HG02970 (cell line): ENCODE data around the gene STK24.

ENCODE experiments used
- ATAC-seq: cut with Tn5 transposase; IDR thresholded peaks from one replicate; pipeline ENCODE4 v1.9.1; 2021; ENCODE audit warnings: mild to moderate bottlenecking, moderate library complexity, moderate number of reproducible peaks; ENCODE audit not compliant: unreplicated experiment, low FRiP score

STK24 gene

DNA sequence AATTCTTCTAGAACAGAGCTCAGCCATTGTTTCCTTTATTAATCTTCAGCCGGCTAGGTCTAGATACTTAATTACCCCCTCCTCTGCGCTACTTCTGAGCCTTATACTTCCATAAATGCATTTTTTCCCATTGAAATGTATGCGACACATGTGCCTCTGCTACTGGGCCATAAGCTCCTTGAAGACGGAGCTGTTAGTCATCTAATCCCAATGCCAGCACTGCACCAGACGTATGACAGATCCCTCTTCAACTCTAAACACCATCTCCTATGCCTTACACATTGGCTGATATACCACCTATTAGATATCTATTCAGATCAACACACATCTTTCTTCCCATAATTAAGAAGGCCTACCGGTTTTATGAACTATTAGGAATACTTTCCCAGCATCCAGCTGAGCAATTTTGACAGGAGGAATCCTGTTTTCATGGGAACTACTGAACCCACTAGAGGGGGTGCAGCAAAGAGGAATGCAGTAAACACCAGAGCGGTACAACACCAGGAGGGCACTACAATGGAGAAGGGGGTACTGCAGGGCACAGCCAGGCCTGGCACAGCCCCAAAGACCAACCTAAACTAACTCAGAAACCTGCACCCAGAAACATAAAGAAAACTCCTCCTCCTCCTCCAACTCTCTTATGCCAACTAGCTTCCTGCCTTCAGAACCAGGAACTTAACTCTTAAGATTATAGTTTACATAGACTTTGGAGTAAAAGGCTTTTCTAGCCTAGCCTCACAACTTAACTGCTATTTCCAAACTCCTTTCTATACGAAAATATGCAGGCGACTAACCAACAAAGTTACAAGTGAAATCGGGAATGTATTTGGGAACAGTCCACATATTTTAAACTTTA, 18.7 kb downstream of the STK24 start:
- no peak for ATAC-seq

DNA sequence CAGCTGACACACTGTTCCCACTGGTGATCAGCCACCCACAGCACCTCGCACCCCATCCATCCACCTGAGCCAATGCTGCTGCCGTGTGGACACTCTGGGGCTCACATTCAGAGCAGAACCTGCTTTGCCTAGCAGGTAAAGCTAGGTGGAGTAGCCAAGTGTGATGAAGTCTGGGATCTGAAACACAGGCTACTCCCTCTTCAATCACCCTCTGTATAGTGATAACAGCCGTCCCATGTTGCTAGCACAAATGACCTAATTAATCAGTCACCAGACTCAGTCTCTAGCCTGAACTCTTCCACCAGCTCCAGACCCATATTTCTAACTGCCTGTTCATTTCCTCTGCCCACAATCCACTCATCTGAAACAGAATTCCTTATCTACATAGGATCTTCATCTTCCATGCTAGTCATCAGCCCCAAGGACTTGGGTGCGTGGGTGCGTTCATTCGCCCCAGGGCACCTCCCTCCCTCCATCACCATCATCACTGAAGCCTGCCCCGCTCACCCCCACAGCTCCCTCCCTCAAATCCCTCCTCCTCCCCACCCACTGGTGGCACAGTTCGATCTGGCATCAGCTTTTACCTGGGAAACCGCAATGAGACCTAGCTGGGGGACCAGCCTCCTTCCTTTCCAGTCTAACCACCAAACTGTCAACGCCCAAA, 19.8 kb downstream of the STK24 start:
- ATAC-seq, result no peak

DNA sequence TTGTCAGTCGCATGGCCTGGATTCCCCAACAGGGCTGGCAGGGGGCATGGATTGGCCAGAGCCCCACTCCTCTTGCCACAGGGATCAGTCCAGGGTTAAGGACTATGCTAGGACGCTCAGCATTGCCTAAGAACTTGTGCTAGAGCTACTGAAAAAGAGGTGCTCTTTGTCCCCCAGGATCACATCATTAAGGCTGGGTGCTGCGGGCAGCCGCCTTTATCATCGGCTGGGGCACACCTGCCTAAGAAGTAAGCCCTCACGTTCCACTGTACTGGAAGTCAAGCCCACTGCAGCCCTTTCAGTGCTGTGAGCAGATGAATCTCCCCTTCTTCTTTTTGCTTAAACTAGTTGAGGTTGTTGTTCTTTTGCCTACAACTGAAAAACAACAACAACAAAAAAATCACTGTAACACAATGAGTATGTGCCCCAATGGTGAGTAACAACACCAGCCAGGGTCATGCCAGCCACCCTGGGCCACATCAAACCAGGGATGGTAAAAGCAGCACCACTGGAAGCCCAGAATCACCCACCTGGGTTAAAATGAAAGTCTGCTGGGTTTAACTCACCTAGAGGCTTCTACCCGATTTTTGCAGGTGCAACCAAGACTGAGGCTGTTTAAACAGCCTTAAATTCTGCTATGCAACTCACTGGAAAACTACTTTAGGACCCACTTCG, 20.6 kb downstream of the STK24 start:
- ATAC-seq, result no peak

DNA sequence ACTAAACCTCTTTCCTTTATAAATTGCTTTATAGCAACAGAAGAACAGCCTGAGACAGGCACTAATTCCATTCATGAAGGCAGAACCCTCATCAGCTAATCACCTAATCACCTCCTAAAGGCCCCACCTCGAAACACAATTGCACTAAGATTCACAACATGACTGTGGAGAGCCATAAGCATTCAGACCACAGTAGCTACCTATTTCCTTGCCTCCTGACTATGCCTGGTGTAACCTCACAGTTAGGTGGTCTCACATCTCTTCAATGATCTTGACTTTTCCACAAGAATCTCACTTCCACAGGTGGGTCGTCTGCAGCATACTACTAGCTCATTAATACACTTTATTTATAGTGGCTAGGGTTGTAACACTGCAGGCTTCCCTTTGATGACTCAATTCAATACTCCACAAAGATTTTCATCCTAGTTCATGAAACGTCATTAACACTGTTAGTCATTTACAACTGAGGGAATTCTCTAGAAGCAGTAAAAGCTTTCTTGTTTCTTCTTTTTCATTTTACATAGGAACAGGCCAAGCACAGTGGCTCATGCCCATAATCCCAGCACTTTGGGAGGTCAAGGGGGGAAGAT, 27.1 kb downstream of the STK24 start:
- no peak for ATAC-seq

DNA sequence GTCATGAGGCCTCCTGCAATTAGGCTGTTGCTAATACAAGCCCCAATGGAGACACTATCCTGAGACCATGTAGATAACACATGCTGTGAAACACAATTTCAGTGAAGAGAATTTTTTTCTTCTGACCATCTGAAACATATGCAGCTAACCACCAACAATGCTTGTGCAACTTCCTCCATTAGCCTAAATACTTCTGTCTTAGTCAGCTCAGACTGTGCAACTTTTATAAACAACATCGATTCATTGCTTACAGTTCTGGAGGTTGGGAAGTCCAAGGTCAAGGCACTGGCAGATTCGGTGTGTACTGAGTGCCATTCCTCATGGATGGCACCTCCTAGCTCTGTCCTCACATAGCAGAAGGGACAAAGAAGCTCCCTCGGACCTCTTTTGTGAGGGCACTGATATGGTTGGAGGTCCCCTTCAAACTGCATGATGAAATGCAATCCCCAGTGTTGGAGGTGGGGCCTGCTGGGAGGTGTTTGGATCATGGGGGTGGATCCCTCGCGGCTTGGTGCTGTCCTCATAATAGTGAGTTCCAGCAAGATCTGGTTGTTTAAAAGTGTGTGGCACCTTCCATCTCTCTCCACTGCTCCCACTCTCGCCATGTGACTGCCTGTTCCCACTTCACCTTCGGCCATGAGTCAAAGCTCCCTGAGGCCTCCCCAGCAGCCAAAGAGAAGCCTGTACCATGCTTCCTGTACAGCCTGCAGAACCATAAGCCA, 27.7 kb downstream of the STK24 start:
- ATAC-seq, result no peak

DNA sequence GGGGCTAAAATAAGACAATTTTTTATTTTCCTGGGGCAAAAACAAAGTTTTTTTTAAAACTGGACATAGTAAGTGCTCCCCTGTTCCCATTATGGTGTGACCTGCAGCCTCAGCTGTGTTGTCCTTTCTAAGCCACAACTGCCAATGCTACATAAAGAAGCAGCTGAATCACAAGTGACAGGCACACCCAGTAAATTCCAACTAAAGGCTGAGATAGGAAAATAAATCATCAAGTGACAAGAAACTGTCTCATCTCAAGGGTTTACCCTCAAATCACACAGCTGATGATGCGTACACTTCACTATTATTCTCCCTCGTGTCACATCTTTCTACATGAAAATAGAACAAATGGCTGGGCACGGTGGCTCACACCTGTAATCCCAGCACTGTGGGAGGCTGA, 28.7 kb downstream of the STK24 start:
- no peak for ATAC-seq

DNA sequence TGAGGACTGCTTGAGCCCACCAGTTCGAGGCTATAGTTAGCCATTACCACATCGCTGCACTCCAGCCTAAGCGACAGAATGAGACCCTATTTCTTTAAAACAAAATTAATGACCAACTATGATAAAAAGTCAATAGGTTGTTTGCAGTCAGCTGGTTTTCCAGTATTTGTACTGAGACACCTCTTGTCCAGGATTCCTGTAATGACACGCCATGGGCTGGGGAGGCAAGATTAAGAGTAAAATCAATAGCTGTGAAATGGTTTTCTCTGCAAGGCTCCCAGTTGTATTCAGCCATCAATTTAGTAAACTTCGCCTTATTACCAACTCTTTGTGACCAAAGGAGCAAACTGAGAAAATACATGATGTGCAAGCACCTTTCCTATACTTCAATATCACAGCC, 29.5 kb downstream of the STK24 start:
- ATAC-seq, result no peak

DNA sequence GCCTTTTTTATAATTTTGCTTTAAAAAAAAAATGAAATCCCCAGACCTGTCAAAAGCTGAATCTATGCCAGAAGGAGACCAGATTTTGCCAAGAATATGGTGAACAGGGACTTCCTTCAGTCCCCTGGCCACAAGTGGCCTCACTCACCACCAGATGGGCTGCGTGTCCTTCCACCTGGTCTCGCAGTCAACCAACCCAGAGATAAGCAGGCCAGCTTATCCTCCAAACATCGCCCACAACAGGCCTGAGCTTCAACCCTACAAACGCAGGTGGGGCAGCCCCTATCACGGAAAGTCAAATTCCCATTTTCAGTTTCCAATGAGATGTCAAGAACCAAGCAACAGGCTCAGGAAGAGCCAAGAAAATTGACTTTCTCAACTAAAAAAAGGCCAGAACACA, 30.5 kb downstream of the STK24 start:
- ATAC-seq, result no peak

DNA sequence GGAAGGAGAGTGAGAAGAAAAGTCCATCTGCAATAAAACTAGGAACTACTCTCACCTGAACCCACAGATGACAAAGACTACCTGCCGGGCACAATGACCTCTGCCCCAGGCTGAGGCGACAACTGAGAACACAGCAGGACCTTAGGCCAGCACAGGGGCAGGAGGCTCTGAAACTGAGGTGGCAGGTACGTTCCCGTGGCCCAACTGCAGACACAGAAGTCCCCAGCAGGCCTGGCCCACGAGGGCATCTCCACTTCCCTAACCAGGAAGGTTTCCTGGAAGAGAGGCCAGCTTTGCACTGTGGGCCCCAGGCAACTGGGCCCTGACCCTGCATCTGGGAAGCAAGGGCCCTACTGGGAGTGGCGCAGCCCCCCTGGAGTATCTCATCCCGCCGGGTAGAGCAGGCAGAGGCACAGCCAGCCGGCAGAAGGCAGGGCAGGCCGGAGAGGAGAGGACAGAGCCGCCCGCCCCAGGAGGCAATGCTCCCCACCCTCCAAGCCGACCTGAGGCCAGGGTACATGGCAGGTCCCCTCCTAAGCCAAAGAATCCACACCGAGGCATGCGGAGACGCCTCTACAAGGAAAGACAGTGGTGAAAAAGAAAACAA, 32.7 kb downstream of the STK24 start:
- no peak for ATAC-seq

DNA sequence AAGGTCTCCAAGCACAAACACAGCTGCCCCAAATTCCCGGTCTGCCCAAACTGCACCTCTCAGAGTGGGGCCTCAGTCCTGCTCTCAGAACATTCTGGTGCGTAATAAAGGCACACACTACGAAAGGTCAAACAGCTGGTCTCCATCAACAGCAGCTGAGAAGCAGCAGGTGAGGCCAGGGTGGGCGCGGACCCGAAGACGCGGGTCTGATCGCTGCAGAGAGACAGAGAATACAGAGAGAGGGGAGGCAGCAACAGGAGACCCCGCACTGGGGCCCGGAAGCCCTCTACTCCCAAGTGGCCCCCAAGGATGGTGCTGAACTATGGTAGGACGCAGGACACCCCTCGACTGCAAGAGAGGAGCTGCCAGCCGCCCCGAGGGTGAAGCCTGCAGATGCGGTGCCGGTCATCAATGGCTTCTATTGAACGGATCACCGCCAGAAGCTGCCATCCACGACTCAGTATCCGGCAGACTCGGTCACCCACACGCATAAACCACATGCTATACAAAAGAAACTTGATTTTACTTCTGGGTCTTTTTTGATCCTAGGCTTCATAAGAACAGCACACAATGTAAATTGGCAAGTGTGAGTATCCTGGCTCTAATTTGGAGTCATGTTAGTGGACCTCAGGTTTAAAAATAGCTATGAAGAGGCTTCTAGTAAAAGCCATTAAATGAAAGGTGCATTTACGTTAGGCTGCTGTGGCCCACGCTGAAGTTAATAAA, 33.4 kb downstream of the STK24 start:
- no peak for ATAC-seq

DNA sequence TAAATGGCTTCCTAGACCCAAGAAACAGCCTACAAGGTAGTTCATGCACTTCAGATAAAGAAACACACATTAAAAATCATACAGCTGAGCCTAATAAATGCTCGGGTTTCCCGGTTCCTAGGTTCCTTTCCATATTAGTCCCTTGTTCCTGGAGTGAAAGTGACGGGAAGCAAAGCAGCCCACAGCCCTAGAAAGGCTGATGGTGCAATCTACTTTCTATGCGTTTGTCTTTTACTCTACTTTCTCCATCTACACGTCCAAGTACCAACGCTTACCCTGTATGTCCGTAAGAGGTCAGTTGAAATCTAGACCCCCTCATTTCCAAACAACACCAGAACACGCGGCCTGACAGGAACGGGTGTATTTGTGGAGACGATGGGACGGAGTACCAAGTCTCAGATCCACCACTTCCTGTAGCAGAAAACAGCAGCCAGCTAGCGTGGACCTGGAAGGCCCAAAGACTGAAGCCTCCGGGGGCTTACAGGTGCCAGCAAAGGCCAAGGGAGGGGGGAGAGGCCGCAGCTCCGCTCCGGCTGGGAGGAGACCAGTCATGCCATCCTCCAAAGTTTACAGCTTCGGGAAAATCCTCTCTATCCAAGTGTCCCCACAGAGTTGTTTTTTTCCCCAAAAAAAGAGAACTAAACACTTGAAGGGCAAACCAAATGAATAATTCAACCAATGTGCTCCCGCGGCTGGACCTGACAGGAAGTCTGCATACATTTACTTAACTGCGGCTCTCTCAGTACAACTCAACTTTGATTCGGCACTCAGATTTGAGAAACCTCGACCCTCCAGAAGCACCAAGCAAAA, 34.1 kb downstream of the STK24 start:
- ATAC-seq, result no peak

DNA sequence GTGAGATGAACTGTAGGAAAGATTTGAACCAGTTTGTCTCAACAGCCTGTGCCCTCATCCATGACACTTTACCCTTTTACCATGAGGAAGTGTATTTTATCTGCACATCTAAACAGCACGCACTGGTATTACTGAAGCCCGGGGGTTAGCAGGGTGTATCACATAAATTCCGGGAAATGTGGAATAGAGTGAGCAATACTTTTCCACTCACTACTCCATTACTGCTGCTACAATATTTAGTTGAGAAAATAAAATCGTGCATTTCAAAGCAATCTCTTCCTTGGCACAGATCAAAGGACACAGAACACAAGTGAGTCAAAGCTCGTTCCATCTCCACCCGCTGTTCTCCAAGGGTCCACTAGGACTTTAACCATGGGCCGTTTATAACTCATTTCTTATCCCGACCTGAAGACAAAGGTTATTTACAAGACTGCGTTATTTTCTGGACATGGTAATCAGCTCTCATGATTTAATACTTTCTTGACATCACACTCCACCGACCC, 35.2 kb downstream of the STK24 start:
- ATAC-seq, result no peak

DNA sequence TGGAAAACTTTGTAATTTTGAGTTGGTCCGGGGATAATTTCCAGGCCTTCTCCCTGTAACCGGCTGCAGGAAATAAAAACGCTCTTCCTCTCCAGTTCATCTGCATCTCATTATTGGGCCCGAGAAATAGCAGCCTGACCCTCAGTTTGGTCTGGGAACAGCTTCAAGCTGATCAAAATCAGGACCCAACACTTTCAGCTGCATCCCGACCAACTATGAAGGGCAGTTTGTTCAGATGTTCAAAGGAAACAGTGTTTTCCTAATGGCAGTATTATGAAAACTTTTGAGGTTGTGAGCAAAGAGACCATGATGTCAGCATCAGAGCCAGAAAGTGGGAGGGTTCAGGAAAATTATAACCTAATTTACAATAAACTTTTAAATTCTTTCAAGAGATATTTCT, 35.7 kb downstream of the STK24 start:
- no peak for ATAC-seq

DNA sequence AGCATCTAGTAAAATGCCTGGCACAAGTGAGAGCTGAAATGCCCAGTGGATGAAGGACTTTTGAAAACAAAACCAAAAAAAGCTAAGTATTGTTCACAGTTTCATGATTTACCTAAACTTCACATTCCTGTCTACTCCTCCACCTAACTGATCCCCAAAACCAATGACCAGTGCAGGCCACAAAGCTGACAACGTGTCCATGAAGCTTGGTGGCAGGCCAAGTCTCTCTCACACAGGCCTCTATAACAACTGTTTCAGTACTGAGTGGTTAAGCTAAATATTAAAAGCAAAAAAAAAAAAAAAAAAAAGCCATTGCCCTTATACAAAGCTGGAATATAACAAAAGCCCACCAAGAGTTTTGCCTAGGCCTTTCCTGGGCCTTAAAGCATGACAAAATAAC, 36.4 kb downstream of the STK24 start:
- no peak for ATAC-seq

DNA sequence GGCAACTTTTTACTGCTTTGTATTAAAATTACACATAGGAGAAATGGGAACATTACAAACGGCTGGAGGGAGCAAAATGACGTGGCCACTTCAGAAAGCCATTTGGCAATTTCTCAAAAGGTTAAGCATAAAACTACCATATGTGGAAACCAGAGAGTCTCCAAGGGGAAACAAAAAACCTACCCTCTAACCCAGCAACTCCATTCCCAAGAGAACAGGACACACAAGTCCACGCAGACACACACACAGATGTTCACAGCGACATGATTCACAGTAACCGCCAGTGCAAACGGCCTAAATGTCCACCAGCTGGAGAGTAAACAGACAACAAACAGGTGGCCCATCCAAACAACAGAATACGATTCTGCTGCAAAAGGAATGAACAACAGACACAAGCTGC, 37.2 kb downstream of the STK24 start:
- no peak for ATAC-seq

DNA sequence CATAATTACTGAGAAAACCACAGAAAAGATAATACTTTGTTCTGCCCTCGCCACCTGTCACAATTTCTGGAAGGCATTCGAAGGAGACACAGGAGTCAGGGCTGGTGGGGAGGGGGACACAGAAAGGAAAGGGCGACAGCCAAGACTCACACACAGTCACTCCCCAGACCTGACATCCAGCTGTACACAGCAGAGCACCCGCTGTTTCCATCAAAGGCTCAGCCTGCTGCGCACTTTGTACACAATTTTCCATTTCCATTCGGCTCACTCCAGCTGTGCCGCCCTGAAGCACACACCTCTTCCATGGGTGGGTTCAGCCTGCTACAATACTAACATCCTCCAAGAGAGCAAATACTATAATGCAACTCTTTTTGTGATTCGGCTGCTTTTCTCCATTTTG, 38.0 kb downstream of the STK24 start:
- ATAC-seq, result no peak

DNA sequence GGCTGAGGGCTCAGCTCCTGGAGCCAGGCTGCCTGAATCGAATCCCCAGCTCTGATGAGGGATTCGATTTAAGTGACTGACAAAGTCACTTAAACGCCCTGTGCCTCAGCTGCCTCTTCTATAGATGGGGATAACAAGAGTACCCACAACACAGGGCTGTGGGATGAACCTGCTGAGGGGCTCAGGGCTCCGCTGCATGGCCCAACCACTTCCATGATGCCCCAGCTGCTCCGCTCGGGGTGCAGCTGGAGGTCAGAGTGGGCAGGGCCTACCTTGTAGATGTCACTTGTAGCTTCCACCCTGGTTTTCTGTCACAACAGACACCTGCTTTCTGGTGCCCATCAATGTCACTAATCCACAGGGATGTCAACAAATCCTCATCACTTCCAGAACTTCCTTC, 39.2 kb downstream of the STK24 start:
- no peak for ATAC-seq

DNA sequence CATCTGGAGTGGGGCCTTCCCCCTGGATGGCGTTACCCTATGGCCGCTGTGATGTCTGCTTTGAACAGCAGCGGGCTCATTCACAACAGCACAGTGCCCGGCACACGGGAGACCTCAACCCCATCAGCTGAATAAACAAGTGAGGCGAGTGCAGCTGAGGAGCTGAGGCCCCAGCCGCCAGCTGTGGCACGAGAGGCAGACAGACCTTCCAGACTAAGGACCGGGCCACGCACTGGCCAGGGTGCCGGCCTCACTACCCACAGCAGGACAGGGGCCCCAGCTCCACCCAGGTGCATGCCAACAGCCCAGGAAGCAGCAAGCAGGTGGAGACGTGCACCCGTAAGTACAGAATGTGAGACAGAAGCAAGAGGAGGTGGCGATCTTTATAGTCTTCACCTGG, 39.6 kb downstream of the STK24 start:
- no peak for ATAC-seq

DNA sequence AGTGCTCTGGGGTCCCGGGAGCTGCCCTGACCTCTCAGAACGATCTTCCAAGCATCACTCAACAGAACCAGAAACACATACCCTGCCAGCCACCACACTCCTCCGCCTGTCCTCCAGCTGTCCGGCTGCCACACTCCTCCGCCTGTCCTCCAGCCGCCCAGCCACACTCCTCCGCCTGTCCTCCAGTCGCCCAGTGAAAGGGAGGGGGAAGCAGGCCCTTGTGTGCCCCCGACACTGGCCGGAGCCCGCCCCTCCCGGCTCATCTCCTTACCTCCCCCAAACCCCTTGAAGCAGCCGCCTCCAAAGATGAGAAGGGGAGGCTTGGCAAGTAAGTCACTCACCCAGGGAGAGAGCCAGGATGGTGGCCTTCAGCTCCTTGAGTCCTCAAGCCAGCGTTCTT, 40.2 kb downstream of the STK24 start:
- ATAC-seq, result no peak
